Liver (tissue), 9 donors: ENCODE results near the gene LRRC36. TPM values are rescaled to one million over a fixed set of nuclear protein-coding genes. Genes with fewer than 3 reads are reported as not detected.

Experiments used
- DNase-seq: peaks from one replicate; pipeline ENCODE4 v3.0.0-alpha.2; 2017; ENCODE audit warnings: low spot score
- H3K27ac ChIP-seq, 2 donors: one replicate each; pipeline ENCODE4 v1.7.0; 2013; ENCODE audit warnings: inconsistent platforms in 2 of 2, low read length in 2 of 2, control low read depth in 1 of 2, low read depth in 1 of 2, mild to moderate bottlenecking in 1 of 2
- H3K27me3 ChIP-seq, 4 donors: one replicate each; pipeline versions ENCODE4 v1.6.1 to v1.7.0; 2013; ENCODE audit warnings: low read length in 3 of 4, inconsistent platforms in 1 of 4, mild to moderate bottlenecking in 1 of 4, moderate library complexity in 1 of 4; ENCODE audit not compliant: control insufficient read depth in 4 of 4, insufficient read depth in 4 of 4
- H3K36me3 ChIP-seq, 4 donors: one replicate each; pipeline versions ENCODE4 v1.6.1 to v1.7.0; 2013; ENCODE audit warnings: low read length in 3 of 4, mild to moderate bottlenecking in 3 of 4, low read depth in 1 of 4, moderate library complexity in 1 of 4; ENCODE audit not compliant: control insufficient read depth in 4 of 4, insufficient read depth in 3 of 4
- H3K4me1 ChIP-seq, 4 donors: one replicate each; pipeline versions ENCODE4 v1.6.1 to v1.7.0; 2013; ENCODE audit warnings: low read length in 3 of 4, mild to moderate bottlenecking in 3 of 4, moderate library complexity in 1 of 4; ENCODE audit not compliant: control insufficient read depth in 4 of 4, insufficient read depth in 4 of 4
- H3K4me3 ChIP-seq, 3 donors: one replicate each; pipeline versions ENCODE4 v1.6.1 to v1.7.0; 2013; ENCODE audit warnings: low read length in 3 of 3, control low read depth in 1 of 3, low read depth in 1 of 3, mild to moderate bottlenecking in 1 of 3
- H3K9ac ChIP-seq, 2 donors: one replicate each; pipeline ENCODE4 v1.7.0; 2013; ENCODE audit warnings: low read length in 2 of 2, mild to moderate bottlenecking in 2 of 2, moderate library complexity in 2 of 2, control low read depth in 1 of 2, low read depth in 1 of 2
- H3K9me3 ChIP-seq, 4 donors: one replicate each; pipeline versions ENCODE4 v1.6.1 to v1.7.0; 2013; ENCODE audit warnings: low read length in 3 of 4; ENCODE audit not compliant: control insufficient read depth in 4 of 4
- FOXA2 ChIP-seq: IDR thresholded peaks from 2 replicates; pipeline ENCODE4 v1.6.1; 2016; ENCODE audit warnings: antibody characterized with exemption
- HNF4A ChIP-seq, 2 donors: conservative IDR thresholded peaks; 2 replicates each; pipeline ENCODE4 v1.6.1; 2016; ENCODE audit warnings: antibody characterized with exemption in 2 of 2, mild to moderate bottlenecking in 2 of 2
- JUND ChIP-seq, 2 donors: IDR thresholded peaks; 2 replicates each; pipeline ENCODE4 v1.6.1; 2016; ENCODE audit warnings: antibody characterized with exemption in 2 of 2
- NR2F2 ChIP-seq: IDR thresholded peaks from 2 replicates; pipeline ENCODE4 v1.6.1; 2016; ENCODE audit warnings: antibody characterized with exemption
- RAD21 ChIP-seq, 2 donors: IDR thresholded peaks; 2 replicates each; pipeline ENCODE4 v1.6.1; 2016; ENCODE audit warnings: antibody characterized with exemption in 2 of 2, mild to moderate bottlenecking in 2 of 2
- RXRA ChIP-seq, 2 donors: IDR thresholded peaks; 2 replicates each; pipeline ENCODE4 v1.6.1; 2017 to 2018; ENCODE audit warnings: antibody characterized with exemption in 2 of 2, mild to moderate bottlenecking in 1 of 2
- YY1 ChIP-seq: IDR thresholded peaks from 2 replicates; pipeline ENCODE4 v1.6.1; 2016; ENCODE audit warnings: antibody characterized with exemption, mild to moderate bottlenecking
- WGBS: extraction: QIAGEN DNeasy Blood & Tissue Kit; methylation state at CpG from one replicate; pipeline ENCODE4 v1.1.7; 2013; 5-methylcytosine and 5-hydroxymethylcytosine counted together
- polyA plus RNA-seq, 2 donors: library from polyadenylated mRNA; stranded (reverse) in 1 of 2; unstranded in 1 of 2; fragments of 200-250 nt in 1 of 2; fragments of >200 nt in 1 of 2; fragmentation: Nextera tagmentation in 1 of 2; extraction: Ambion mirVana in 1 of 2; gene quantifications; one replicate each; pipeline versions ENCODE4 v1.2.1 to v1.2.3, GENCODE V29; 2013 to 2015
- total RNA-seq, 2 donors: library from RNA; depleted of rRNA; stranded (reverse); fragments of >200 nt; gene quantifications; one replicate each; pipeline ENCODE4 v1.2.3, GENCODE V29; 2014
- TF ChIP-seq, protein P1 (sequence below): IDR thresholded peaks from 2 replicates; pipeline ENCODE4 v1.6.1; 2016; ENCODE audit warnings: antibody characterized with exemption, mild to moderate bottlenecking
- TF ChIP-seq, protein P2 (sequence below): fragments of 150-350 bp; IDR thresholded peaks from 2 replicates; pipeline ENCODE4 v1.5.1; 2017; ENCODE audit warnings: improper control_type of control experiment, low read depth, low read length; ENCODE audit not compliant: missing input control
- TF ChIP-seq, protein P3 (sequence below): IDR thresholded peaks from 2 replicates; pipeline ENCODE4 v1.6.1; 2016; ENCODE audit warnings: antibody characterized with exemption
- TF ChIP-seq, protein P4 (sequence below): IDR thresholded peaks from 2 replicates; pipeline ENCODE4 v1.6.1; 2016; ENCODE audit warnings: antibody characterized with exemption
- TF ChIP-seq, protein P5 (sequence below): IDR thresholded peaks from 2 replicates; pipeline ENCODE4 v1.6.1; 2016; ENCODE audit warnings: antibody characterized with exemption
- donor health status: healthy.
- donor health status: healthy.
- donor health status: healthy.
- donor health status: healthy.
- donor health status: healthy.

The LRRC36 gene
- total and polyA plus RNA-seq, 4 donors: 0.08 TPM; not detected in 3

DNA sequence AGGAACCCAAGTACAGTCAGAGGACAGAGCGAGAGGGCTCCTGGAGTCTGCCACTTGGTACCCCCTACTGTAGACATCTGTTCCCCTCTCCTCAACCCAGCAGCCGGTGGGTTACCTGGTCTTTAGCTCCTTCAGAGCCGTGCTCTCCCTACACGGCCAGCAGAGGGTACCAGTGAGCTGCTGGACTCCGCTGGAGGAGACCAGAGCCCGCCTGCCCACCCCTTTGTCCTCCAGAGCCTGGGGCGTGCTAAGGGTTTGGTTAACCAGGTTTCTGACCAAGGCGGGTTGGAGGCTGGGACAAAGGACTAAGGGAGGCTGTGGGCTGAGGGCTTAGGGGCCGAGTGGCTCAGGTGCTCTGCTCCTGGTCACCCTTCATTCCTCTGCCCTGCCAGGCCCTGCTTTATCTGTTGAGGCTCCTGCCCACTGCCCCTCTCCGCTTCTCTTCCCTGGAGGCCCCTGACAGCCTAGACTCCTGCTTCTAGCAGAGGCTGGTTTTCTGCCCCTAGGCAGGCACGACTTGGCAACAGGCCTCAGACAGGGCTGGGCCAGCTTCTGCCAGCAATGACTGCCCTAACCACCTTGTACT, 101.6 kb downstream of the LRRC36 start:
- H3K9ac ChIP-seq: no peak overlapping the region
- WGBS: 15% methylated on average over 11 of the region's 11 CpGs
- no peak overlapping the region for H3K4me3 ChIP-seq
- TF ChIP-seq RAD21 (IDR thresholded peaks at IDR 0.05): peak; percentile 91 to 93
- TF ChIP-seq, protein P1, sequence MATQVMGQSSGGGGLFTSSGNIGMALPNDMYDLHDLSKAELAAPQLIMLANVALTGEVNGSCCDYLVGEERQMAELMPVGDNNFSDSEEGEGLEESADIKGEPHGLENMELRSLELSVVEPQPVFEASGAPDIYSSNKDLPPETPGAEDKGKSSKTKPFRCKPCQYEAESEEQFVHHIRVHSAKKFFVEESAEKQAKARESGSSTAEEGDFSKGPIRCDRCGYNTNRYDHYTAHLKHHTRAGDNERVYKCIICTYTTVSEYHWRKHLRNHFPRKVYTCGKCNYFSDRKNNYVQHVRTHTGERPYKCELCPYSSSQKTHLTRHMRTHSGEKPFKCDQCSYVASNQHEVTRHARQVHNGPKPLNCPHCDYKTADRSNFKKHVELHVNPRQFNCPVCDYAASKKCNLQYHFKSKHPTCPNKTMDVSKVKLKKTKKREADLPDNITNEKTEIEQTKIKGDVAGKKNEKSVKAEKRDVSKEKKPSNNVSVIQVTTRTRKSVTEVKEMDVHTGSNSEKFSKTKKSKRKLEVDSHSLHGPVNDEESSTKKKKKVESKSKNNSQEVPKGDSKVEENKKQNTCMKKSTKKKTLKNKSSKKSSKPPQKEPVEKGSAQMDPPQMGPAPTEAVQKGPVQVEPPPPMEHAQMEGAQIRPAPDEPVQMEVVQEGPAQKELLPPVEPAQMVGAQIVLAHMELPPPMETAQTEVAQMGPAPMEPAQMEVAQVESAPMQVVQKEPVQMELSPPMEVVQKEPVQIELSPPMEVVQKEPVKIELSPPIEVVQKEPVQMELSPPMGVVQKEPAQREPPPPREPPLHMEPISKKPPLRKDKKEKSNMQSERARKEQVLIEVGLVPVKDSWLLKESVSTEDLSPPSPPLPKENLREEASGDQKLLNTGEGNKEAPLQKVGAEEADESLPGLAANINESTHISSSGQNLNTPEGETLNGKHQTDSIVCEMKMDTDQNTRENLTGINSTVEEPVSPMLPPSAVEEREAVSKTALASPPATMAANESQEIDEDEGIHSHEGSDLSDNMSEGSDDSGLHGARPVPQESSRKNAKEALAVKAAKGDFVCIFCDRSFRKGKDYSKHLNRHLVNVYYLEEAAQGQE: no peak
- TF ChIP-seq, protein P2, sequence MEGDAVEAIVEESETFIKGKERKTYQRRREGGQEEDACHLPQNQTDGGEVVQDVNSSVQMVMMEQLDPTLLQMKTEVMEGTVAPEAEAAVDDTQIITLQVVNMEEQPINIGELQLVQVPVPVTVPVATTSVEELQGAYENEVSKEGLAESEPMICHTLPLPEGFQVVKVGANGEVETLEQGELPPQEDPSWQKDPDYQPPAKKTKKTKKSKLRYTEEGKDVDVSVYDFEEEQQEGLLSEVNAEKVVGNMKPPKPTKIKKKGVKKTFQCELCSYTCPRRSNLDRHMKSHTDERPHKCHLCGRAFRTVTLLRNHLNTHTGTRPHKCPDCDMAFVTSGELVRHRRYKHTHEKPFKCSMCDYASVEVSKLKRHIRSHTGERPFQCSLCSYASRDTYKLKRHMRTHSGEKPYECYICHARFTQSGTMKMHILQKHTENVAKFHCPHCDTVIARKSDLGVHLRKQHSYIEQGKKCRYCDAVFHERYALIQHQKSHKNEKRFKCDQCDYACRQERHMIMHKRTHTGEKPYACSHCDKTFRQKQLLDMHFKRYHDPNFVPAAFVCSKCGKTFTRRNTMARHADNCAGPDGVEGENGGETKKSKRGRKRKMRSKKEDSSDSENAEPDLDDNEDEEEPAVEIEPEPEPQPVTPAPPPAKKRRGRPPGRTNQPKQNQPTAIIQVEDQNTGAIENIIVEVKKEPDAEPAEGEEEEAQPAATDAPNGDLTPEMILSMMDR: peak; percentile 76
- no peaks in the 10 kb centered on the region for H3K9me3 ChIP-seq
- H3K27me3 ChIP-seq: peaks cover 0 to 4% (median 0%) of the 10 kb centered on the region in 4 donors
- H3K36me3 ChIP-seq: no peaks in the 10 kb centered on the region
- peaks cover 13 to 42% (median 38%) of the 10 kb centered on the region in 4 donors for H3K4me1 ChIP-seq
- H3K27ac ChIP-seq: no peak overlapping the region
- DNase-seq: peak; percentile 73

DNA sequence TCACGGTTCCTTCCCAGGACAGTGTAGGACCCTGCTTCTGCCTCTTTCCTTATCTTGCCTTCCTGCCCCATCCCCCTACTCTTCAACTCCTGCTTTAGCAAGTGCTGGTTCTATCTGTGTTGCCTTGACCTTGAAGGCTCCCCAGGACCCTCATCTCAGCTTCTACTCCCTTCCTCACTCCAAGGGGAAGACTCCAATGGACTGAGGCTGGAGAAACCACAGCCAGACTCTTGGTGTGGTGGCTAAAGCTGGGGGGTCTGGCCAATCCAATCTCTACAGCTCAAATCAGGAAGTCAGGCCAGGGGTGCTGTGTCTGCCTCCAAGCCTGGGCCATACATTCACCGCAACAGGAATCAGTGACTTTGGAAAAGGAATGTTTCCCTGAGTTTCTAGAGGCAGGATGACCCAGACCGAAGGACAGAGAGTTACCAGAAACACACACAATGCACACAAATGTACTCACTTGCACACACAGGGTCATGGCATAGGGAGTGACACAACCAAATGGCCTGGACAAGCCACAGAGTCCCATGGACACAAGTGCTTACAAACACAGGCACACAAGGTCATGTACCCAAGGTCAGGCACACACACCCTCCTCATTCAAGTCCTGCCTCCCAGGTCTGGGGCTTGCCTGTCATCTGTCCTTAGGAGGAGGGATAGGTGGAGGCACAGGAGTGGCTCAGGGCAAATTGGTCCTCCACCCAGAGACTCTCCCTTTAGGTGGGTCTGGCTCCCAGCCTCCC, 102.6 kb downstream of the LRRC36 start:
- peaks cover 0 to 4% (median 0%) of the 10 kb centered on the region in 4 donors for H3K27me3 ChIP-seq
- H3K4me3 ChIP-seq: no peak overlapping the region
- H3K9ac ChIP-seq: no peak overlapping the region
- H3K36me3 ChIP-seq: no peaks in the 10 kb centered on the region
- WGBS: 88% methylated on average over 3 of the region's 3 CpGs
- peak in 1 of 2 donors; percentile 7 for TF ChIP-seq HNF4A (conservative IDR thresholded peaks at IDR 0.05)
- peak; percentile 34 to 44 for TF ChIP-seq RXRA (IDR thresholded peaks at IDR 0.05)
- TF ChIP-seq, protein P3, sequence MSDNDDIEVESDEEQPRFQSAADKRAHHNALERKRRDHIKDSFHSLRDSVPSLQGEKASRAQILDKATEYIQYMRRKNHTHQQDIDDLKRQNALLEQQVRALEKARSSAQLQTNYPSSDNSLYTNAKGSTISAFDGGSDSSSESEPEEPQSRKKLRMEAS: no peak
- peaks cover 13 to 42% (median 38%) of the 10 kb centered on the region in 4 donors for H3K4me1 ChIP-seq
- no peaks in the 10 kb centered on the region for H3K9me3 ChIP-seq
- DNase-seq: no peak
- H3K27ac ChIP-seq: no peak overlapping the region

DNA sequence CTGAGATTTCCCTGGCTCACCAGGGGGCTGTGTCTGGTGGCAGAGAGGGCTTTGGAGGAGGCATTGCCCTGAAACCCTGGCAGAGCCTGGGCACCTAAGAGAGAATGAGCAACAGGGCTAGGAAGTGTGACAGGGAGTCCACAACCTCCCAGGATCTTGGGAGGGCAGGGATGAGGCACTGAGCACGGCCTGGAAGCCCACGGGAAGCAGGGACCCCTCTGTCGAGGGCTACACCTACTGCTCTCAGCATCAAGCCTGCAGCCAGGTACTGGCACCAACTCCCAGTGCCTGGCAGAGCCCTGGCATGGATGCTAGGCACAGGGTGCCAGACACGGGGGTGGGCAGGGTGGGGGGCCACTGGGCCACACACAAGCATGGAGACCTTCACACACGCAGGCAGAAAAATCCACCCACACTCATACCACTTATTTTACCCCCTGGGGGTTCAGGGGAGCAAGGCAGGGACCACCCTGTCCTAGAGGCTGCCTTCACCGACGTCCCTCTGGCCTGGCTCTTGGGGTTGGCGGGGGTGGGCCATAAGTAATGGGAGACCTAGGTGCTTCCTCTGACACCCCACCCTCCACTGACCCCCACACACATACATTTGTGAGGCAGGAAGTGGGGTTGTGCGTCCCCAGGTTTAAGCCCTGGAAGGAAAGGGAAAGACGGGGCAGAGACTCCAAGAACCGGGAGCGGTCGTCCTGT, 103.3 kb downstream of the LRRC36 start:
- no peaks in the 10 kb centered on the region for H3K9me3 ChIP-seq
- no peaks in the 10 kb centered on the region for H3K36me3 ChIP-seq
- no peak for DNase-seq
- no peak overlapping the region for H3K9ac ChIP-seq
- H3K4me1 ChIP-seq: peaks cover 13 to 42% (median 38%) of the 10 kb centered on the region in 4 donors
- H3K27me3 ChIP-seq: peaks cover 0 to 4% (median 0%) of the 10 kb centered on the region in 4 donors
- TF ChIP-seq JUND (IDR thresholded peaks at IDR 0.05) (no peak), NR2F2 (no peak), YY1 (no peak), RAD21 (IDR thresholded peaks at IDR 0.05) (no peak), FOXA2 (no peak)
- TF ChIP-seq, protein P2: no peak
- TF ChIP-seq, protein P4, sequence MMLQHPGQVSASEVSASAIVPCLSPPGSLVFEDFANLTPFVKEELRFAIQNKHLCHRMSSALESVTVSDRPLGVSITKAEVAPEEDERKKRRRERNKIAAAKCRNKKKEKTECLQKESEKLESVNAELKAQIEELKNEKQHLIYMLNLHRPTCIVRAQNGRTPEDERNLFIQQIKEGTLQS: no peak
- TF ChIP-seq, protein P5, sequence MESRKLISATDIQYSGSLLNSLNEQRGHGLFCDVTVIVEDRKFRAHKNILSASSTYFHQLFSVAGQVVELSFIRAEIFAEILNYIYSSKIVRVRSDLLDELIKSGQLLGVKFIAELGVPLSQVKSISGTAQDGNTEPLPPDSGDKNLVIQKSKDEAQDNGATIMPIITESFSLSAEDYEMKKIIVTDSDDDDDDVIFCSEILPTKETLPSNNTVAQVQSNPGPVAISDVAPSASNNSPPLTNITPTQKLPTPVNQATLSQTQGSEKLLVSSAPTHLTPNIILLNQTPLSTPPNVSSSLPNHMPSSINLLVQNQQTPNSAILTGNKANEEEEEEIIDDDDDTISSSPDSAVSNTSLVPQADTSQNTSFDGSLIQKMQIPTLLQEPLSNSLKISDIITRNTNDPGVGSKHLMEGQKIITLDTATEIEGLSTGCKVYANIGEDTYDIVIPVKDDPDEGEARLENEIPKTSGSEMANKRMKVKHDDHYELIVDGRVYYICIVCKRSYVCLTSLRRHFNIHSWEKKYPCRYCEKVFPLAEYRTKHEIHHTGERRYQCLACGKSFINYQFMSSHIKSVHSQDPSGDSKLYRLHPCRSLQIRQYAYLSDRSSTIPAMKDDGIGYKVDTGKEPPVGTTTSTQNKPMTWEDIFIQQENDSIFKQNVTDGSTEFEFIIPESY: no peak
- peak overlapping the region in 2 of 3 donors; percentile 39 to 53 for H3K4me3 ChIP-seq
- H3K27ac ChIP-seq: peak overlapping the region; percentile 64 to 80
- 31% methylated on average over 13 of the region's 13 CpGs for WGBS
